Measurements from ENCODE around the gene DCAF7.

DNA sequence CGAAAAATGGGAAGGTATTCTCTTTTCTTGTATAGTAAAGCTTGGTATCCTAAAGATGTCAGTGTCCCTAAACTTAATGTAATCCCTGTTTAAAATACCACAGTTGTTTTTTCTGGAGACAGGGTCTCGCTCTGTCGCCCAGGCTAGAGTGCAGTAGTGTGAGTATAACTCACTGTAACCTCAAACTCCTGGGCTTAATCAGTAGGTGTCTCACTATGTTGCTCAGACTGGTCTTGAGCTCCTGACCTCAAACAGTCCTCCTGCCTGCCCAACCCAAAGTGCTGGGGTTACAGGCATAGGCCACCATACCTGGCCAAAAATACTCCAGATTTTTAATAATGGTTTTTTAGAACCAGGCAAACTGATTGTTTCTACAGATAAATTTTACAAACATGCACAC lies 8.2 kb downstream of the DCAF7 start:
- no peak for TF ChIP-seq POLR2A (IDR thresholded peaks at IDR 0.05)
- no peak for TF ChIP-seq POLR2AphosphoS5 (IDR thresholded peaks at IDR 0.05)

All from transverse colon (tissue), 3 donors.